ENCODE data around the gene TTLL3.

TTLL3 gene

DNA sequence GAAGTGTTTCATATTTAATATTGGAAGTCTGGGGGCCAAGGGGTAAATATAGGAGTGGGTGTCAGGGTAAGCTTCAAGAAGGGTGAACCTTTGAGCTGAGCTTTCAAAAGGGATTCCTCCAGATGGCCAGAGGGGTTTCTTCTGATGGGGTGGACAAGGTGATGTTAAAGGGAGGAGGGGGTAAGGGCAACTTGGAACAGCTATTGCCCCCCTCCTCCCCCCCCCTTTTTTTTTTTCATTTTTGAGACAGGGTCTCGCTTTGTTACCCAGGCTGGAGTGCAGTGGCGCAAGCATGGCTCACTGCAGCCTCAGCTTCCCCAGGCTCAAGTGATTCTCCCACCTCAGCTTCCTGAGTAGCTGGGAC, 2.1 kb upstream of the TTLL3 start:
- no peak for DNase-seq (ENCODE audit: low read depth)

DNA sequence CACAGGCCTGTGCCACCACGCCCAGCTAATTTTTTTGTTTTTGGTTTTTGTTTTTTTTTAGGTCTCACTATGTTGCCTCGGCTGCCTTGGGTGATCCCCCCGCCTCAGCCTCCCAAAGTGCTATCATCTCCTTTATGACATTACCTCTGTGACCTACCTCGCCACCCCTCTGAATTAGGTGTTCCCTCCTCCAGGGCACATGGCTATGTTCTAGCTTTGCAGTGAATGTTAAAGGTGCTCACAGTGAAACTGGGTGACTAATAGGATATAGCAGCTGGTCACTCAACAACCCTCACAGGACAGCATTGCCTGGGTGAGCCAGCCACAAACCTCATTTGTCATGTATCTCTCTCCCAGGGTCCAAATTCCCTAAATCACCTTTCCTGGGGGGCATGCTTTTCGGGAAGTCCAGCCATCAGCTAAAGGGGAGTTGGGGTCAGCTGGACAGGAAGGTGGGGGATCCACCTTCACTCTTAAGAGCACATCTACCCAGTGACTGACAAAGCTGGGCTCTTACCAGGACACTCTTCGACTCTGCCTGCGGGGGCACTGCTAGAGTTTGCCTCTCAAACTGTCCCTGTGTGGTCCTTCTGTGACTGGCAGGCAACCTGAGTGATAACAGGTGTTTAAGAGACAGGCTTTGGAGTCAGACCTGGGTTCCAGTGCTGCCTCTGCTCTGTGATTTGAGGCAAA, 1.6 kb upstream of the TTLL3 start:
- peak; percentile 36 for DNase-seq (ENCODE audit: low read depth)

DNA sequence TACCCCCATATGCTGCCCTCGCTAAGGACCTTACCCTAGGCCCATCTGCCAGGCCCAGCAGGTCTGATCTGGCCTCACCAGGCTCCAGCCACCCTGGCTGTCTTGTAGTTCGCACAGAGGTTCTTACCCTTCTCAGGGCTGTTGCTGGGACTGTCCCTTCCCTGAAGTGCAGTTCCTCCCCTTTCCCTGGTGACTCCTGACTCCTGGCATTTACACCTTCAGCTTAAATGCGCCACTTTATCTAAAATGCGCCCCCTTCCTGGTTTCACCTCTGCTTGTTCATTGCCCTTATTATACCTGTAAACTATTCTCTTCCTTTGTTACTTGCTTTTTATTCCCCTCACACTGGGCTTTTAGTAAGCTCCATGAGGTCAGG, 835 bp upstream of the TTLL3 start:
- no peak for DNase-seq (ENCODE audit: low read depth)

DNA sequence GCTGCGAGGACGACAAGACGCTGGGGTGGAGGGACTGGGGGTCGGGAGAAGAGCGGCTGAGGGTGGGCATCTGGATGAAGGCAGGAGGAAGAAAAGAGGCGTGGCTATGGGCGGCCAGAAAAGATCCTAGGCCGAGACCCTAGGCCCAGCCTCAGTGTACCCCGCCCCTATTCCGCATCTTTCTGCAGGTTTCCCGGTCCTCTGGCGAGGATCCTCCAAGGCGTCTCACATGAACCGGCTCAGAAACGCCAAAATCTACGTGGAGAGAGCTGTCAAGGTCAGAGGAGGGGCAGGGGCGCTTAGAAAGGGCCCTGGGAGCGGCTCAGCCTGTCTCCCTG, 340 bp downstream of the TTLL3 start:
- no peak for DNase-seq (ENCODE audit: low read depth)

DNA sequence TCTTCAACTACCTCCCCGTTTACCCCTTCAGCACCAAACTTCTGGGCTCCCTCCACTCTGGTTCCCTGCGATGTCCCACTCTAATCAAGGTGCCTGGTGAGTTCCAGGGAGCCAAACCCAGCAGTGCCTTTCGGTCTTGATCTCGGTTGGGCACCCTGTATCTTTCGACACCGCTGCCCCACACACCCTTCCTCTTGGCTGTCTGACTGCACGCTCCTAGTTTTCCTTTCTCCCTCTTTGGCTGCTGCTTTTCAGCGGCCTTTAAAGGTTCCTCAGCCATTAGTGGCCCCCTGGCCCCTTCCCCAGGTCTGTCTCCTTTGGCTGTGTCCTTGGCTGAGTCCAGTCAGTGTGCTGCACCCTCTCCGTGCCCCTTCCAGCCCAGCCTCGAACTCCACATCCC, 784 bp downstream of the TTLL3 start:
- DNase-seq (ENCODE audit: low read depth): no peak

DNA sequence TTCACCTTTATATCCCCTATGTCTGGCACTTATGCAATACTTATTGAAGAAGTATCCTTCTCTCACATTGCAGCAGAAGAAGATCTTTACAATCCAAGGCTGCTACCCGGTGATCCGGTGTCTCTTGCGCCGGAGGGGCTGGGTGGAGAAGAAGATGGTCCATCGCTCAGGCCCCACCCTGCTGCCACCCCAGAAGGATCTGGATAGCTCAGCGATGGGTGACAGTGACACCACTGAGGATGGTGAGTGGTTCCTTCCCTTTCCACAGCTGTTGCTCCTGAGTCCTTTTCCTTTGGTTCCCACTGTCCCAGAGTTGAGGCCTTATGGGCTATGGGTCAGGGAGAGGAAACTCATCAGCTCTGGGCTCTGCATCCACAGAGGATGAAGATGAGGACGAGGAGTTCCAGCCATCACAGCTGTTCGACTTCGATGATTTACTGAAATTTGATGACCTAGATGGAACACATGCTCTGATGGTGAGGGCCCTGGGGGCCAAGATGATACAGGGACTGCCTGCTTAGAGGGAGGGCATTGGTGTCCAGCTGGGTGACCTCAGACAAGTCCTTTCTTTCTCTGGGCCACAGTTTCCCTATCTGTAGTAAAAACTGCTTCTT, 2.9 kb downstream of the TTLL3 start:
- DNase-seq (ENCODE audit: low read depth): no peak

DNA sequence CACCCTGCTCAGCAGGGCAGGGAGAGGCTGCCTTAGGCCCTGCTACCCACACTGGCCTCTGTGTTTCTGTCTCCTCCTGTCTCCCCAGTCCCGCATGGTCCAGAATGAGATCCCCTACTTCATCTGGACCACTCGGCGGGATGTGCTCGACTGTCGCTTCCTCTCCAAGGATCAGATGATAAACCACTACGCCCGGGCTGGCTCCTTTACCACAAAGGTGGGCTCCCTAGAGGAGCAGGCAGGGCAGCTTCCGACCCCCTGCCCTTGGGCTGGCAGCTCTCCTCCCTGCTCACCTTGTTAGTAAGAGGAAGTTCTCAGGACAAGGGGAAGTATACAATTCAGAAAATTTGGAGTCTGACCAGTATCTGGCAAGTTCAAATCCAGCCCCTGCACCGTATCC, 5.9 kb downstream of the TTLL3 start:
- no peak for DNase-seq (ENCODE audit: low read depth)

DNA sequence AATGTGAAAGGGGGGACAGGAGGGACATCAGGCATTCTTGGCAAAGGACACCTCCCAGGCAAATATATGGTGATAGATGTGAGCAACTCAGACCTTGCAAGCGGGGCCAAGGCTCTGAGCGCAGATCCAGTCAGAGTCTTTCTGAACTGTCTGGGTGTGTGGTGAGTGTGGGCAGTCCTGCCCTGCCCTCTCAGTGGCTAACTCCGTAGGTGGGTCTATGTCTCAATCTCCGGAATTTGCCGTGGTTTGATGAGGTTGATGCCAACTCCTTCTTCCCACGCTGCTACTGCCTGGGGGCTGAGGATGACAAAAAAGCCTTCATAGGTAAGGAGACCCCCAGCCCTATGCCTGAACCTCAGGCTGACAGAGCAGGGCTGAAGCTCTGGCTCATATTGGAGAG, 7.4 kb downstream of the TTLL3 start:
- no peak for DNase-seq (ENCODE audit: low read depth)

DNA sequence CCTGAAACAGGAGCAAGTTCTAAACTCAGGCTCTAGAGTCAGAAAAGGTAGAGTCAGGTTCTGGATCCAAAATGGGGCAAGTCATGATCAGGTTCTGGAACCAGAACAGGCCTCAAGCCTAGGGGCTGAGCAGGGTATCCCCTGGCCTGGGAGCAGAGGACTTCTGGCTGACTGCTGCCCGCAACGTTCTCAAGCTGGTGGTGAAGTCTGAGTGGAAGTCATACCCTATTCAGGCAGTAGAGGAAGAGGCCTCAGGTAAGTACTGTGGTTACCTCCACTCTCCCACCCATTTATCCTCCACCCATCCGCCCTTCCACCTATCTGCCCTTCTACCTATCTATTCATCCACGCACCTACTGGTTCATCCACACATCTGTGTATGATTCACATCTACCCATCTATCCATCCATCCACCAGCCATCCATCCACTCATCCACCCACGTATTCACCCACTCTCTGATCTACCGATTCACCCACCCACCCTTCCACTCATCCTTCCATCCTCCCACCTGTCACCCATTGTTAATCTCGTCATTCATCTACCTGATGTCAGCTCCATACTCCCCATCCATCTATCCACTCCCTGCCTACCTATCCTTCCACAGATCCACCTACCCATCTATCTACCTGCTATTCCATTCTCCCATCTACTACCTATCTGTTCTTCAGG, 8.7 kb downstream of the TTLL3 start:
- DNase-seq (ENCODE audit: low read depth): no peak

DNA sequence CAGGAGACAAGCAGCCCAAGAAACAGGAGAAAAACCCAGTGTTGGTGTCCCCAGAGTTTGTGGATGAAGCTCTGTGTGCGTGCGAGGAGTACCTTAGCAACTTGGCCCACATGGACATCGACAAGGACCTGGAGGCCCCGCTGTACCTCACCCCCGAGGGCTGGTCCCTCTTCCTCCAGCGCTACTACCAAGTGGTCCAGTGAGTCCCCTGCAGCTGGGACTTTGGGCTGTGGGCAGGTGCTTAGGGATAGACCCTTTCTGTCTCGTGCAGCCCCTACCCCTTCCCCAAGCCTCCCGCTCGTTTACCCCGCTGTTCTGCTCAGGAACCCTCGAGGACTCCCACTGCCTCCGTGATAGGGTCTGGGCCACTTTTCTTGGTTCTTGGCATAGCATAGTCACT, 10.5 kb downstream of the TTLL3 start:
- DNase-seq (ENCODE audit: low read depth): no peak

DNA sequence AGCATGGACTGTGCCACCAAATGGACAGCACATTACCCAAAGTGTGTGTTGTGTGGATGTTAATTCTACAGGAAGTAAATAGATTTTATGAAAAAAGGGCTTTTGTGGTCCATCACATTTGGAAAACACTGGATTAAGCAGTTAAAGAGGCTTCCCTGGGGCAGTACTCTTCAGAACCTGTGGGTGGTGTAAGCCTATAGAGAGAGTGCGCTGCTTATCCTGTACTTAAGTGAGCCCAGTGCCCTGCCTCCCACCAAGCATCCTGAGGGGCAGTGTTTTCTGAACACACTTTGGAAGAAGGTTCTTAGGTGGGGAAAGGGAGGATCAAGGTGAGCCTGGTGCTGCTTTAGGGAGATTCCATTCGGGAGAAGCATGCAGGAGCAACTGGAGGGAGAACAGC, 10.9 kb downstream of the TTLL3 start:
- no peak for DNase-seq (ENCODE audit: low read depth)

DNA sequence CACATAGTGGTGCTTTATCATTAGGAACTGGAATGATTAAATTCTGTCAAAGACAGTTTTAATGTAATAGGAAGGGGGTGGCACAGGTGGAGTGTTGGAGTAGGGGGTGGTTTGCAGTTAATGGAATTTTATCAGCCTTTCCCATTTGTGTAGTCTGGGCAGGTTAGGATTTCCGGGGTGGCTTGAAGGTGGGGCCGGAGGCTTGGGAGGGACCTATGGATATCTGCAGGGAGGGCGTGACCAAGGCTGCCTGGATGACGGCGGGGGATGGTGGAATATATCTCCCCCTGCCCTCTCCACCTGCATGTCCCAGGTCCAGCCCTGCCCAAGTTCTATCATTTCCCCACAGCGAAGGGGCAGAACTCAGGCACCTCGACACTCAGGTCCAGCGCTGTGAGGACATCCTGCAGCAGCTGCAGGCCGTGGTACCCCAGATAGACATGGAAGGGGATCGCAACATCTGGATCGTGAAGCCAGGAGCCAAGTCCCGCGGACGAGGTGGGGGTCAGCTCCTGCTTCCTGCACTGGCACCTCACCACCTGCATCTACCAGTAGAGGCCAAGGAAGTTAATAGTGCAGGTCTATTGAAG, 15.5 kb downstream of the TTLL3 start:
- no peak for DNase-seq (ENCODE audit: low read depth)

DNA sequence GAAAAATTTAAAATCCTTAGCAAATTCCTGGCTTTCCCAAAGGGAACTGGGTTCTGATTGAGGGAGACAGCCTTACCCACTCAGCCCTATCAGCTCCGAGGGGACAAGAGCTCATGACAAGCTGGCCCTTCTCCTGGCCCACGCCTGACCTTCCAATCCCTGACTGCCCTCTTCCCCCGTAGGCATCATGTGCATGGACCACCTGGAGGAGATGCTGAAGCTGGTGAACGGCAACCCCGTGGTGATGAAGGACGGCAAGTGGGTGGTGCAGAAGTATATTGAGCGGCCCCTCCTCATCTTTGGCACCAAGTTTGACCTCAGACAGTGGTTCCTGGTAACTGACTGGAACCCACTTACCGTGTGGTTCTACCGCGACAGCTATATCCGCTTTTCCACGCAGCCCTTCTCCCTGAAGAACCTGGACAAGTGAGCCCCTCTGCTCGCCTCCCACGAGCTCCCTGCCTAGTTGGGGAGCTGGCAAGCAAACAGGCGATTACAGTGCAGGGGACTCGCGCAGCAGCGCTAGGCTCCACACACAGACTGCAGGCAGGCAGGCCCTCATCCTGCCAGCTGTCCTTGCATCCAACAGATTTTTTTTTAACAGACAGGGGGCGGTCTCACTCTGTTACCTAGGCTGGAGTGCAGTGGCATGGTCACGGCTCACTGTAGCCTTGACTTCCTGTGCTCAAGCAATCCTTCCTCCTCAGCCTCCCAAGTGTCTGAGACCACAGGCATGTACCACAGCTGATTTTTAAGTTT, 16.9 kb downstream of the TTLL3 start:
- no peak for DNase-seq (ENCODE audit: low read depth)

DNA sequence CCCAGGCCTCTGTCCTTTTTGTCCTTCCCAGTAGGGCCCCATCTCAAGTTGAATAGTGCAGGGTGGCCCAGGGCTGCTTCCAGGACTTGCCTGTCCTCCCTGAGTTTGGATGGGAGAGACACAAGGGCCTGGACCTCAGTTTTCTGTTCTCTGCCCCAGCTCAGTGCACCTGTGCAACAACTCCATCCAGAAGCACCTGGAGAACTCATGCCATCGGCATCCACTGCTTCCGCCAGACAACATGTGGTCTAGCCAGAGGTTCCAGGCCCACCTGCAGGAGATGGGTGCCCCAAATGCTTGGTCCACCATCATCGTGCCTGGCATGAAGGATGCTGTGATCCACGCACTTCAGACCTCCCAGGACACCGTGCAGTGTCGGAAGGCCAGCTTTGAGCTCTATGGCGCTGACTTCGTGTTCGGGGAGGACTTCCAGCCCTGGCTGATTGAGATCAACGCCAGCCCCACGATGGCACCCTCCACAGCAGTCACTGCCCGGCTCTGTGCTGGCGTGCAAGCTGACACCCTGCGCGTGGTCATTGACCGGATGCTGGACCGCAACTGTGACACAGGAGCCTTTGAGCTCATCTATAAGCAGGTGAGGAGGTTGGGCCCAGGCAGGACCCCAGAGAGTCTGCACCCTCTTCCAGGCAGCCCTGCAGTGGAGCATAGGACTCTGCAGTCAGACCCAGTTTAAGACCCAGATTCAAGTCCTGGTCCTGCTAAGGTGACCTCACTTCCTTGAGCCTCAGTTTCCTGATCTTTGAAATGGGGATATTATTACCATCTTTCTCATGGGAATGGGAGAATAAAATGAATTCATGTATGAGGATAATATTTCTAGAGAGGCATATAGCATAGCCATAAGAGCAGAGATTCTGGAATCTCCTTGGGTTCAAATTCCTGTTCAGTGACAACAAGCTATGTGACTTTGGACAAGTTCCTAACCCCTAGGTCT, 19.0 kb downstream of the TTLL3 start:
- no peak for DNase-seq (ENCODE audit: low read depth)

DNA sequence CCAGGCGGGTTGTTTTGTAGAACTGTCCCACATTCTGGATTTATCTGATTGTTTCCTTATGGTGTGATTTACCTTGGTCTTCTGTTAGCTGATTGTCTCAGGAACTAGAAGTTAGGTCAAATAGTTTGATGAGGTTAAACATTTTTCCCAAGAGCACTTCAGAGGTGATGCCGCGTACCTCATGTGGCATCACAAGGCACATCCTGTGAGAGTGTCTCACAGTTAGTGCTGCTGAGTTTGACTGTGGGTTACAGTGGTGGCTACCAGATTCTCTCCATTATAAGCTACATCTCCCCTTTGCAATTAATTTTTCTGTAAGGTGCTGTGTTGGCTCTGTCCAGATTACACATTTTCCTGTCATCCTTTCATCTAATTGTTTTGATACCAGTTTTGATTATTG, 21.2 kb downstream of the TTLL3 start:
- DNase-seq (ENCODE audit: low read depth): no peak

DNA sequence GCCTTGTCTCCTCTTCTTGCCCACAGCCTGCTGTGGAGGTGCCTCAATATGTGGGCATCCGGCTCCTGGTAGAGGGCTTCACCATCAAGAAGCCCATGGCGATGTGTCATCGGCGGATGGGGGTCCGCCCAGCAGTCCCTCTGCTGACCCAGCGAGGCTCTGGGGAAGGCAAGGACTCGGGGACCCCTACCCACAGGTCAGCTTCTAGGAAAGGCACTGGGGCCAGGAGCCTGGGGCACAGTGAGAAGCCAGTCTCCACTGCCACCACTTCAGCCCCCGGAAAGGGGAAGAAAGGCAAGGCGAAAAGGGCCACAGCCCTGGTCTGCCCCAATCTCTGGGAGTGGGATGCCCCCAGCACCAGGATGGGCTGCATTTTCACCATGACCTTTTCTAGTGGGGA, 23.0 kb downstream of the TTLL3 start:
- DNase-seq (ENCODE audit: low read depth): no peak

DNA sequence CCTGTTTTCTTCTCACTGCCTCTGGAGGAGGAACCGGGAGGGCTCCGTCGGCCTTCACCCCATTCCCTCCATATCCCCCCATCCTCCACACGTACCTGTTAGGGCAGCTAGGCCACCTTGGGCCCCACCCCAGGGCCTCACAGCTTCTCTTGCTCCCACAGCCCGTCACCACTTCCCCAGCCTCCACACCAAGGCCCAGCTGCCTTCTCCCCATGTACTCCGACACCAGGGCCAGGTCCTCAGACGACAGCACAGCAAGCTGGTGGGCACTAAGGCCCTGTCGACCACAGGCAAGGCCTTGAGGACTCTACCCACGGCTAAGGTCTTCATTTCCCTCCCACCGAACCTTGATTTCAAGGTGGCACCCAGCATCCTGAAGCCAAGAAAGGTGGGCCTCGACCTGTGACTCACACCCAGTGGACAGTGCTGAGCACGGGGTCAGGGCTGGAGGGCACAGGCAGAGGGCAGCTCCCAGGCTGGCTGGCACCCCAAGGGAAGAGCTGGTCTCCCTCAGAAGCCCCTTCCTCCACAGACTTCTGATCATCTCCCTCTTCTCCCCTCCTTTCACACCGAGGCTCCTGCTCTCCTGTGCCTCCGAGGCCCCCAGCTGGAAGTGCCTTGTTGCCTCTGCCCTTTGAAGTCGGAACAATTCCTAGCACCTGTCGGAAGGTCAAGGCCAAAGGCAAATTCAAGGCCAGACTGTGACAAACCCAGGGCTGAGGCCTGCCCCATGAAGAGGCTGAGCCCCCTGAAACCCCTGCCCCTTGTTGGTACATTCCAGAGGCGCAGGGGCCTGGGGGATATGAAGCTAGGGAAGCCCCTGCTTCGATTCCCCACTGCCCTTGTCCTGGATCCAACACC, 24.7 kb downstream of the TTLL3 start:
- no peak for DNase-seq (ENCODE audit: low read depth)

DNA sequence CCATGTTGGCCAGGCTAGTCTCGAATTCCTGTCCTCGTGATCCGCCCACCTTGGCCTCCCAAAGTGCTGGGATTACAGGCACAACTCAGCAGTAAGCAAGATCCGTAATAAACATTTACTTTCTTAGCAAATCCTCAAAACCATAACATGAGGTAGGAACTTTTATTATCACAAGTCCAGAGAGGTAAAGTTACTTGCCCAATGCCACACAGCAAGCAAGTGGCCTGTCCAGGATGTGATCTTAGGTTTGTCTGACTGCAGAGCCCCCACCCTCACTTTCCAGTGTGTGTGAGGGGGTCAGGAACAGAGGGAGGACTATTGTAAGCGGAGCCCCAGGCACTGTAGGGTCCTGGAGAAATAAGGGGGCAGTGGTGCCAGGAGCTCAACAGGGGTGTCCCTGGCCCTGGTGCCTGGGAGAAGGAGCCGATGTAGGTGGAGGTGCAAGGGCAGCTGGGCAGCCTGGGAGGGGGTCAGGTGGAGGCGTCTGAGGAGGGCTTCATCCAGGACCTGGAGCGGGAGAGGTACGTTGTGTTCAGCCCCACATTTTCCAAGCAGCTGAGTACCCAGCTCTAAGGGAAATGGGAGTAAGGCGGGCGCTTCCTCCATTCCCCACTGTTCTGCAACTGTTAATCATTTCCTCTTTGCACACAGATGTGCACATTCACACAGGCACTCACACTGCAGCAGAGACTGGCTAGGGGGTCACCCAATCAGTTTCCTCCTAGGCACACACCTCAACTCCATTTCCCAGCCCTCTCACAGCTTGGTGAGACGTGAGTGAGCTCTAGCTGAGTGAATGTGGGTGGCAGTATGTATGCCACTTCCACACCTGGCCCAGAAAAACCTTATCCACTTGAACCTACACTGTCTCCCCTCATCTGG, 27.9 kb downstream of the TTLL3 start:
- no peak for DNase-seq (ENCODE audit: low read depth)

DNA sequence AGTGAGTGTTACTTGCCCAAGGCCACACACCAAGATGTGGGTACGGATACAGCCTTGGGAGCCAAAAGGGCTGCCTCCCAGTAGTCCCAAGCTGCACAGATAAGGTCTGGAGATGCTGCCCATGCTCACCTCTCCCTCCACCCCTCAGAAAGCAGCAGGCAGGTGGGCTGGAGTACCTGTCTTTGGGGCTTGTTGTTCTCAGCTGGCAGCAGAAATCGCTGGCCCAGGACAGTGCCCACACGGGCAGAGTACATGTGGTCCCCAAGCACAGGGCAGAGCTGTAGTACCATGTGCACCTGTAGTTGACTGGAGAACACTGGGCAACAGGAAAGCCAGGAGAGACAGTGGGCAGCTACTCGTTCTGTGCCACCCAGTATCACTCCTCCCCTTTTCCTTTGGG, 28.8 kb downstream of the TTLL3 start:
- no peak for DNase-seq (ENCODE audit: low read depth)

DNA sequence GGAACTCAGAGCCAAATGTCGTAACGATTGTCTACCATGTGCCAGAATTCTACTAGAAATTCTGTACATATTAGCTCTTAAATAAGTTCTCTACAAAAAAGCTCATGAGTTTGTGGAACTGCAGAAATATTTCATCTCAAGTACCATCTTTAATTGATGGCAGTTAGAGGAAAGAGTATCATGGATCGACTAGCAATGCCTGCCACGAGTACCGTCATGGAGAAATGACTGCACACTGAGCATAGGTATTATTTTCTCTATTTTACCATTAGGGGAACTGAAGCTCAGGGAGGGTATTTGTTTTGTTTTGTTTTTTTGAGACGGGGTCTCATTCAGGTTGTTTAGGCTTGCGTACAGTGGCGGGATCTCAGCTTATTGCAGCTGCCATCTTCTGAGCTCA, 31.0 kb downstream of the TTLL3 start:
- DNase-seq (ENCODE audit: low read depth): no peak
